Hematopoietic multipotent progenitor cell treated with erythropoietin and hydrocortisone succinate and interleukin-3 and kit ligand, for 6 days (in vitro differentiated cells): ENCODE measurements around the gene KIRREL3.
"Not testable (repeated sequence)": the region's sequence is repeated elsewhere in the genome, so short reads cannot be mapped to it uniquely, and the experiment has no call there.

Experiments
- DNase-seq: peaks from one replicate; pipeline ENCODE4 v3.0.0-alpha.2; 2015

KIRREL3 gene

GRCh38 chr11:126410649-126411048, 589.9 kb downstream of the KIRREL3 start:
- no peak for DNase-seq

- DNase-seq = peak; percentile 62
Measured at GRCh38 chr11:126409620-126409985, 591.0 kb downstream of the KIRREL3 start.

- no peak for DNase-seq
Measured at GRCh38 chr11:126408901-126409619, 591.5 kb downstream of the KIRREL3 start.

- no peak for DNase-seq
Measured at GRCh38 chr11:126408496-126408895, 592.1 kb downstream of the KIRREL3 start.

- no peak for DNase-seq
Measured at GRCh38 chr11:126407682-126408288, 592.8 kb downstream of the KIRREL3 start.

GRCh38 chr11:126407101-126407521, 593.5 kb downstream of the KIRREL3 start:
- no peak for DNase-seq

- no peak for DNase-seq
Measured at GRCh38 chr11:126406368-126406767, 594.2 kb downstream of the KIRREL3 start.

GRCh38 chr11:126405906-126406305, 594.7 kb downstream of the KIRREL3 start:
- DNase-seq = no peak

GRCh38 chr11:126405374-126405773, 595.2 kb downstream of the KIRREL3 start:
- DNase-seq = no peak

- DNase-seq = no peak
Measured at GRCh38 chr11:126404367-126404766, 596.2 kb downstream of the KIRREL3 start.

- no peak for DNase-seq
Measured at GRCh38 chr11:126403658-126404057, 596.9 kb downstream of the KIRREL3 start.

- DNase-seq = no peak
Measured at GRCh38 chr11:126403022-126403581, 597.5 kb downstream of the KIRREL3 start.

- DNase-seq = peak; percentile 76
Measured at GRCh38 chr11:126400479-126400878, 600.1 kb downstream of the KIRREL3 start.

- DNase-seq = no peak
Measured at GRCh38 chr11:126400019-126400418, 600.6 kb downstream of the KIRREL3 start.

GRCh38 chr11:126398721-126399120, 601.8 kb downstream of the KIRREL3 start:
- no peak for DNase-seq

GRCh38 chr11:126398296-126398695, 602.3 kb downstream of the KIRREL3 start:
- no peak for DNase-seq

- no peak for DNase-seq
Measured at GRCh38 chr11:126396965-126397364, 603.6 kb downstream of the KIRREL3 start.

- DNase-seq = not testable (repeated sequence)
Measured at GRCh38 chr11:126396266-126396665, 604.3 kb downstream of the KIRREL3 start.

GRCh38 chr11:126395784-126396183, 604.8 kb downstream of the KIRREL3 start:
- DNase-seq = not testable (repeated sequence)

GRCh38 chr11:126394634-126395072, 605.9 kb downstream of the KIRREL3 start:
- not testable (repeated sequence) for DNase-seq

- no peak for DNase-seq
Measured at GRCh38 chr11:126394036-126394435, 606.5 kb downstream of the KIRREL3 start.

GRCh38 chr11:126393143-126393542, 607.4 kb downstream of the KIRREL3 start:
- DNase-seq = no peak

GRCh38 chr11:126392633-126393013, 607.9 kb downstream of the KIRREL3 start:
- peak; percentile 83 for DNase-seq

GRCh38 chr11:126391970-126392632, 608.5 kb downstream of the KIRREL3 start:
- peak; percentile 73 for DNase-seq
